Loucy (cell line): ENCODE measurements around the gene GSG1L.

Source experiments
- H2AFZ ChIP-seq: fragments of 200-600 bp; sonication (generic); 2 replicates; pipeline ENCODE4 v1.6.0; 2016; ENCODE audit warnings: antibody characterized with exemption, mild to moderate bottlenecking, low read length, moderate library complexity
- H3F3A ChIP-seq: fragments of 200-600 bp; 2 replicates; pipeline ENCODE4 v1.6.0; 2016; ENCODE audit warnings: antibody characterized with exemption, low read depth, mild to moderate bottlenecking
- H3K27me3 ChIP-seq: fragments of 200-600 bp; sonication (generic); 2 replicates; pipeline ENCODE4 v1.6.1; 2014; ENCODE audit warnings: low read length, mild to moderate bottlenecking; ENCODE audit not compliant: insufficient read depth, poor library complexity, severe bottlenecking
- H3K36me3 ChIP-seq: fragments of 200-600 bp; sonication (generic); 2 replicates; pipeline ENCODE4 v1.6.1; 2016; ENCODE audit warnings: low read length; ENCODE audit not compliant: insufficient read depth
- H3K4me1 ChIP-seq: fragments of 200-600 bp; sonication (generic); 2 replicates; pipeline ENCODE4 v1.5.1; 2014; ENCODE audit warnings: low read length, mild to moderate bottlenecking; ENCODE audit not compliant: insufficient read depth, poor library complexity, severe bottlenecking
- H3K4me2 ChIP-seq: fragments of 200-600 bp; sonication (generic); 2 replicates; pipeline ENCODE4 v1.6.0; 2014; ENCODE audit warnings: antibody characterized with exemption, low read length, low read depth, mild to moderate bottlenecking; ENCODE audit not compliant: poor library complexity, severe bottlenecking
- H3K4me3 ChIP-seq: fragments of 200-600 bp; sonication (generic); 2 replicates; pipeline ENCODE4 v1.5.1; 2014; ENCODE audit warnings: low read length, mild to moderate bottlenecking, mixed read lengths; ENCODE audit not compliant: poor library complexity, severe bottlenecking
- H3K79me2 ChIP-seq: fragments of 200-600 bp; sonication (generic); 2 replicates; pipeline ENCODE4 v1.6.1; 2014; ENCODE audit warnings: low read length; ENCODE audit not compliant: insufficient read depth
- H3K9ac ChIP-seq: fragments of 200-600 bp; sonication (generic); 2 replicates; pipeline ENCODE4 v1.6.0; 2014; ENCODE audit warnings: mild to moderate bottlenecking, low read depth, low read length, moderate library complexity; ENCODE audit not compliant: poor library complexity, severe bottlenecking
- H3K9me2 ChIP-seq: fragments of 200-600 bp; sonication (generic); replicated peaks from 2 replicates; pipeline ENCODE4 v1.6.1; 2016; ENCODE audit warnings: low read depth, low read length, mixed read lengths
- H3K9me3 ChIP-seq: fragments of 200-600 bp; sonication (generic); 2 replicates; pipeline ENCODE4 v1.6.1; 2014; ENCODE audit warnings: mild to moderate bottlenecking, antibody characterized with exemption, low read length, low read depth; ENCODE audit not compliant: insufficient read depth
- H4K20me1 ChIP-seq: fragments of 200-600 bp; sonication (generic); 2 replicates; pipeline ENCODE4 v1.6.0; 2014; ENCODE audit warnings: antibody characterized with exemption, low read length, mild to moderate bottlenecking; ENCODE audit not compliant: insufficient read depth, poor library complexity, severe bottlenecking
- EZH2phosphoT487 ChIP-seq: fragments of 200-600 bp; IDR thresholded peaks from 2 replicates; pipeline ENCODE4 v1.6.1; 2018; ENCODE audit warnings: antibody characterized with exemption, mild to moderate bottlenecking, moderate library complexity, borderline replicate concordance
- TF ChIP-seq, protein P1 (sequence below): fragments of 200-600 bp; sonication (generic); conservative IDR thresholded peaks from 2 replicates; pipeline ENCODE4 v1.5.1; 2014; ENCODE audit warnings: mild to moderate bottlenecking, antibody characterized with exemption, low read length

GSG1L gene

DNA sequence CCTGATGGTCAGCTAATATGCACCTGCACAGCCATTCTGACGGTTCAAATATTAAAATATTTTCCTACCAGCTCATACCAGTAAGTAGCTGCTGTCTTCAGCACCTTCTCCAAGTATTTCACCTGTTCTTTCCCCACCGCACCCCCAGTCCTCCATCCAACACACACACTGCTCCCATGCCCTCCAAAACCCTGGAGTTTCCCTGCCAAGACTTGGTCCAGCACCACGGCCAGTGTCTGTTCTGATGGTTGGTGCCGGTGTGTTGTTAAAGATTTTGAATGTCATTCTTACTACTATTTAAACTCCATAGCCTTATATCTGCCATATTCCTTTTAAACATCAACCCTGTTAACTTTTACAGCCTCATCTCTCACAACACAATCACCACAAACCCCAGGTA is 142.4 kb downstream of the GSG1L start:
- Histone ChIP-seq H3K27me3 (no peaks in the 10 kb centered on the region), H3K9ac (no peak overlapping the region), H3K4me3 (no peak overlapping the region), H2AFZ (no peak overlapping the region), H3K36me3 (no peaks in the 10 kb centered on the region), H3K9me3 (no peaks in the 10 kb centered on the region), H4K20me1 (no peaks in the 10 kb centered on the region), H3F3A (no peaks in the 10 kb centered on the region), H3K9me2 (no peaks in the 10 kb centered on the region), H3K4me1 (no peaks in the 10 kb centered on the region), H3K4me2 (no peak overlapping the region), H3K79me2 (no peaks in the 10 kb centered on the region)
- no peak for TF ChIP-seq EZH2phosphoT487
- TF ChIP-seq, protein P1, sequence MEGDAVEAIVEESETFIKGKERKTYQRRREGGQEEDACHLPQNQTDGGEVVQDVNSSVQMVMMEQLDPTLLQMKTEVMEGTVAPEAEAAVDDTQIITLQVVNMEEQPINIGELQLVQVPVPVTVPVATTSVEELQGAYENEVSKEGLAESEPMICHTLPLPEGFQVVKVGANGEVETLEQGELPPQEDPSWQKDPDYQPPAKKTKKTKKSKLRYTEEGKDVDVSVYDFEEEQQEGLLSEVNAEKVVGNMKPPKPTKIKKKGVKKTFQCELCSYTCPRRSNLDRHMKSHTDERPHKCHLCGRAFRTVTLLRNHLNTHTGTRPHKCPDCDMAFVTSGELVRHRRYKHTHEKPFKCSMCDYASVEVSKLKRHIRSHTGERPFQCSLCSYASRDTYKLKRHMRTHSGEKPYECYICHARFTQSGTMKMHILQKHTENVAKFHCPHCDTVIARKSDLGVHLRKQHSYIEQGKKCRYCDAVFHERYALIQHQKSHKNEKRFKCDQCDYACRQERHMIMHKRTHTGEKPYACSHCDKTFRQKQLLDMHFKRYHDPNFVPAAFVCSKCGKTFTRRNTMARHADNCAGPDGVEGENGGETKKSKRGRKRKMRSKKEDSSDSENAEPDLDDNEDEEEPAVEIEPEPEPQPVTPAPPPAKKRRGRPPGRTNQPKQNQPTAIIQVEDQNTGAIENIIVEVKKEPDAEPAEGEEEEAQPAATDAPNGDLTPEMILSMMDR = no peak

GRCh38 chr16:27920391-27920891 is 143.1 kb downstream of the GSG1L start:
- no peak overlapping the region for H3K9ac ChIP-seq
- H3K4me1 ChIP-seq = no peaks in the 10 kb centered on the region
- H3K4me2 ChIP-seq = no peak overlapping the region
- no peaks in the 10 kb centered on the region for H3F3A ChIP-seq
- no peak for TF ChIP-seq EZH2phosphoT487
- TF ChIP-seq, protein P1 = no peak
- H2AFZ ChIP-seq = no peak overlapping the region
- no peaks in the 10 kb centered on the region for H3K36me3 ChIP-seq
- H3K9me3 ChIP-seq = no peaks in the 10 kb centered on the region
- no peaks in the 10 kb centered on the region for H4K20me1 ChIP-seq
- no peaks in the 10 kb centered on the region for H3K27me3 ChIP-seq
- no peaks in the 10 kb centered on the region for H3K79me2 ChIP-seq
- no peak overlapping the region for H3K4me3 ChIP-seq
- H3K9me2 ChIP-seq = no peaks in the 10 kb centered on the region

DNA sequence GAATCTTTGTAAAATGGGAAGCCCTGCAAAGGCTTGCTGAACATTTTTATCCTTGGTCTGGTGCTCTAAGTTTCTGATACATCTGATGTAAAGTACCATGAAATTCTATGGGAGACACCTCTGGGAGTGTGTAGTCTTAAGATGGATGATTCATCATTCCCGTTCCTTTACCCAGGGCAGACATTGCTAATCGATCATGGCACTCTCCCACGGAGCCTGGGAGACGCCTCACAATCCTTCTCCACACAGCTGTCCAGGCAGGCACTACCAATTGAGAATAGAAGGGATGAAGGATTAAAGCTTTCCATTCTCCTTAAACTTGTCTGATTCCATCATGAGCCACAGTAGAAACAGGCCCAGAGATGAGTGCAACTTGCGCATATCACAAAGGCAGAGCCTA is 144.8 kb downstream of the GSG1L start:
- no peaks in the 10 kb centered on the region for H3F3A ChIP-seq

More for the DNA sequence above, 144.8 kb downstream of the GSG1L start:
- Histone ChIP-seq H4K20me1 (no peaks in the 10 kb centered on the region), H3K9ac (no peak overlapping the region), H3K4me2 (no peak overlapping the region), H3K36me3 (no peaks in the 10 kb centered on the region), H2AFZ (no peak overlapping the region), H3K9me3 (no peaks in the 10 kb centered on the region), H3K4me3 (no peak overlapping the region), H3K27me3 (no peaks in the 10 kb centered on the region), H3K79me2 (no peaks in the 10 kb centered on the region), H3K4me1 (no peaks in the 10 kb centered on the region), H3K9me2 (no peaks in the 10 kb centered on the region)
- TF ChIP-seq, protein P1 = no peak
- no peak for TF ChIP-seq EZH2phosphoT487
